OCI-LY7 (cell line): ENCODE data around the gene COL23A1.

Experiments
- CTCF ChIP-seq: fragments of 200-600 bp; sonication (generic); conservative IDR thresholded peaks from 2 replicates; pipeline ENCODE4 v1.5.1; 2014; ENCODE audit warnings: mild to moderate bottlenecking, antibody characterized with exemption, low read length, moderate library complexity, mixed read lengths
- EZH2phosphoT487 ChIP-seq: fragments of 200-600 bp; sonication (generic); IDR thresholded peaks from 2 replicates; pipeline ENCODE4 v1.6.1; 2018; ENCODE audit warnings: low read depth, borderline replicate concordance, mild to moderate bottlenecking, mixed run types, antibody characterized with exemption, low read length, moderate library complexity, mixed read lengths

GRCh38 chr5:178282391-178282790 is 307.8 kb downstream of the COL23A1 start:
- TF ChIP-seq CTCF (no peak), EZH2phosphoT487 (no peak)
